ENCODE results near the gene ANK3. TPM values are rescaled to one million over a fixed set of nuclear protein-coding genes. Genes with fewer than 3 reads are reported as not detected.

The ANK3 gene
- total and polyA plus RNA-seq, 2 donors (not counting 3 experiments of a cell fraction or from before 2014, with no cell fraction given): 0.88 to 8.5 TPM

DNA sequence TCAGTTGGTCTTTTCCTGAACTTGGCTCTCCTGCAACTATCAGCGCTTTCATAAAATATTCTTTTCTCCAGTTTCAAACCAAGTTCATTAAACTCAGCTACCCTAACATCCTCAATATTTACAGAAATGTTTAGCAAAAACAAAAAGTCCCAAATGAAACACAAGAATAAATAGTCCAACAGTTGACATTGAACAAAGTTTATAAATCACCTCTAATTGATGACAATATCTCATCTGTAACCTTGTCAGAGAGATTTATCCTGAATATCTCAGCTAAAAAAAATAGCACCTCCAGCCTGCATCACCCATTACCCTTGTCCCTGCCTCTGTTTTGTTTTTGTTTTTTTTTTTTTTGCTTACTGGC, 76.1 kb downstream of the ANK3 start:
- Histone ChIP-seq H3K79me2 (ENCODE audit: control insufficient read depth, insufficient read depth, low read length) (no peaks in the 10 kb centered on the region), H3K36me3 (ENCODE audit: control insufficient read depth in 2 of 2, extremely low read depth in 1 of 2, insufficient read depth in 2 of 2, low read length in 2 of 2) (no peaks in the 10 kb centered on the region), H4K20me1 (replicated peaks; ENCODE audit: control insufficient read depth, extremely low read depth, insufficient read depth, low read length) (no peaks in the 10 kb centered on the region), H3K4me2 (ENCODE audit: insufficient read depth, low read length) (peak overlapping the region; percentile 93), H3K9ac (replicated peaks; ENCODE audit: extremely low read depth, insufficient read depth, low read length) (peak overlapping the region; percentile 46), H3K27me3 (ENCODE audit: control insufficient read depth in 2 of 2, insufficient read depth in 2 of 2, low read length in 2 of 2) (no peaks in the 10 kb centered on the region), H3K9me3 (replicated peaks; ENCODE audit: control insufficient read depth, insufficient read depth, low read length) (no peaks in the 10 kb centered on the region), H3K9me1 (replicated peaks; ENCODE audit: control insufficient read depth, extremely low read depth, insufficient read depth, low read length) (no peaks in the 10 kb centered on the region), H3K4me1 (ENCODE audit: control insufficient read depth, extremely low read depth, insufficient read depth, low read length) (peaks cover 39% of the 10 kb centered on the region), H3K4me3 (replicated peaks in 1 of 3; ENCODE audit: insufficient read depth in 1 of 3, low read depth in 1 of 3, low read length in 3 of 3) (no peak overlapping the region), H2AFZ (ENCODE audit: low read depth, low read length) (peak overlapping the region; percentile 11), H3K27ac (ENCODE audit: insufficient read depth, low read depth, low read length) (peak overlapping the region; percentile 94)
- ChIA-PET POLR2A (no interaction called here), CTCF (interaction anchor here (0.7 to 3.9 kb wide), 10 partner anchors 12 to 120 kb away, joined by 3 to 16 read pairs (median 6); no protein-coding TSS in a partner anchor)
- TF ChIP-seq EZH2 (IDR thresholded peaks at IDR 0.05; ENCODE audit: borderline replicate concordance, low read depth, low read length, severe bottlenecking): no peak
- TF ChIP-seq JUN (IDR thresholded peaks at IDR 0.05; ENCODE audit: borderline replicate concordance, insufficient read depth, insufficient read length, low read depth): no peak
- TF ChIP-seq, protein P1, sequence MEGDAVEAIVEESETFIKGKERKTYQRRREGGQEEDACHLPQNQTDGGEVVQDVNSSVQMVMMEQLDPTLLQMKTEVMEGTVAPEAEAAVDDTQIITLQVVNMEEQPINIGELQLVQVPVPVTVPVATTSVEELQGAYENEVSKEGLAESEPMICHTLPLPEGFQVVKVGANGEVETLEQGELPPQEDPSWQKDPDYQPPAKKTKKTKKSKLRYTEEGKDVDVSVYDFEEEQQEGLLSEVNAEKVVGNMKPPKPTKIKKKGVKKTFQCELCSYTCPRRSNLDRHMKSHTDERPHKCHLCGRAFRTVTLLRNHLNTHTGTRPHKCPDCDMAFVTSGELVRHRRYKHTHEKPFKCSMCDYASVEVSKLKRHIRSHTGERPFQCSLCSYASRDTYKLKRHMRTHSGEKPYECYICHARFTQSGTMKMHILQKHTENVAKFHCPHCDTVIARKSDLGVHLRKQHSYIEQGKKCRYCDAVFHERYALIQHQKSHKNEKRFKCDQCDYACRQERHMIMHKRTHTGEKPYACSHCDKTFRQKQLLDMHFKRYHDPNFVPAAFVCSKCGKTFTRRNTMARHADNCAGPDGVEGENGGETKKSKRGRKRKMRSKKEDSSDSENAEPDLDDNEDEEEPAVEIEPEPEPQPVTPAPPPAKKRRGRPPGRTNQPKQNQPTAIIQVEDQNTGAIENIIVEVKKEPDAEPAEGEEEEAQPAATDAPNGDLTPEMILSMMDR (IDR thresholded peaks at IDR 0.05; ENCODE audit: extremely low read depth in 1 of 2, insufficient read depth in 1 of 2, low read depth in 1 of 2, low read length in 2 of 2): no peak
- no peak for TF ChIP-seq MYC (IDR thresholded peaks at IDR 0.05; ENCODE audit: low read depth, low read length)
- TF ChIP-seq FOS (IDR thresholded peaks at IDR 0.05; ENCODE audit: borderline replicate concordance, insufficient read depth, low read length): no peak
- TF ChIP-seq, protein P2, sequence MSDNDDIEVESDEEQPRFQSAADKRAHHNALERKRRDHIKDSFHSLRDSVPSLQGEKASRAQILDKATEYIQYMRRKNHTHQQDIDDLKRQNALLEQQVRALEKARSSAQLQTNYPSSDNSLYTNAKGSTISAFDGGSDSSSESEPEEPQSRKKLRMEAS (IDR thresholded peaks at IDR 0.05; ENCODE audit: insufficient read depth, insufficient read length): no peak
- no peak for TF ChIP-seq POLR2AphosphoS5 (IDR thresholded peaks at IDR 0.05; ENCODE audit: insufficient read depth, low read depth, low read length)
- TF ChIP-seq GATA2 (IDR thresholded peaks at IDR 0.05; ENCODE audit: insufficient read depth, insufficient read length, low read depth, low read length): no peak
- TF ChIP-seq POLR2A (IDR thresholded peaks at IDR 0.05; ENCODE audit: low read depth, low read length): no peak
- BruUV-seq (replicated peaks): no TSS peak
- DNase-seq (ENCODE audit: low read depth, low spot score): no peak
- FAIRE-seq: no peak
- dilution Hi-C loops (cut with MboI; ENCODE audit: extremely low pct_ligation_motif_present, low sequenced_read_pairs) (no loop called here), intact Hi-C loops (cut with micrococcal nuclease) (no loop called here)
